Common myeloid progenitor, CD34-positive (primary cell): ENCODE measurements around the gene TMEM8B.
A peak's percentile ranks its signal among the peaks of the same experiment; 100 is the strongest.

Experiments used
- CTCF ChIA-PET: fragments of 350-600 bp; sonication (Branson Sonifier 250); formaldehyde crosslinking; loops from one replicate; lab custom pipeline; 2021; ENCODE audit warnings: antibody characterized with exemption; lab: Charles Lee
- POLR2A ChIA-PET: fragments of 350-600 bp; sonication (Branson Sonifier 250); formaldehyde crosslinking; loops from one replicate; lab custom pipeline; 2021; ENCODE audit warnings: antibody characterized with exemption; lab: Charles Lee
- DNase-seq, 3 donors: peaks; one replicate each; pipeline versions ENCODE4 v3.0.0 to v3.0.0-alpha.2; 2013
- H3K27ac ChIP-seq, 2 experiments: 1 replicate in 1 of 2; 2 replicates in 1 of 2; pipeline ENCODE4 v1.7.0; 2013; ENCODE audit warnings: inconsistent platforms in 2 of 2, low read length in 2 of 2, mild to moderate bottlenecking in 2 of 2, low read depth in 1 of 2, moderate library complexity in 1 of 2; ENCODE audit not compliant: severe bottlenecking in 2 of 2, insufficient read depth in 1 of 2, poor library complexity in 1 of 2
- H3K27me3 ChIP-seq, 5 experiments: replicated peaks in 2 of 5; 1 replicate in 3 of 5; 2 replicates in 2 of 5; pipeline versions ENCODE4 v1.6.1 to v1.7.0; 2013; ENCODE audit warnings: low read length in 4 of 5, mild to moderate bottlenecking in 2 of 5, moderate library complexity in 2 of 5, inconsistent platforms in 1 of 5; ENCODE audit not compliant: insufficient read depth in 5 of 5, control insufficient read depth in 4 of 5
- H3K36me3 ChIP-seq, 4 experiments: 1 replicate in 2 of 4; 2 replicates in 2 of 4; pipeline versions ENCODE4 v1.6.1 to v1.7.0; 2013; ENCODE audit warnings: low read length in 3 of 4, control low read depth in 1 of 4, mild to moderate bottlenecking in 1 of 4; ENCODE audit not compliant: control insufficient read depth in 4 of 4, insufficient read depth in 4 of 4
- H3K4me1 ChIP-seq, 4 experiments: 1 replicate in 3 of 4; 2 replicates in 1 of 4; pipeline versions ENCODE4 v1.6.1 to v1.7.1; 2013; ENCODE audit warnings: low read length in 3 of 4, mild to moderate bottlenecking in 3 of 4, control low read depth in 1 of 4, inconsistent platforms in 1 of 4, moderate library complexity in 1 of 4; ENCODE audit not compliant: control insufficient read depth in 4 of 4, insufficient read depth in 4 of 4; ENCODE audit errors: control extremely low read depth in 1 of 4
- H3K4me3 ChIP-seq, 7 experiments: 1 replicate in 4 of 7; 2 replicates in 3 of 7; pipeline versions ENCODE4 v1.5.1 to v1.7.0; 2013; ENCODE audit warnings: mild to moderate bottlenecking in 7 of 7, low read length in 6 of 7, moderate library complexity in 6 of 7, inconsistent platforms in 2 of 7, low read depth in 2 of 7, control low read depth in 1 of 7; ENCODE audit not compliant: insufficient read depth in 4 of 7, control insufficient read depth in 1 of 7; ENCODE audit errors: extremely low read depth in 1 of 7
- H3K9me3 ChIP-seq, 5 experiments: 1 replicate in 4 of 5; 2 replicates in 1 of 5; pipeline versions ENCODE4 v1.6.1 to v1.7.1; 2013; ENCODE audit warnings: low read length in 4 of 5, mild to moderate bottlenecking in 2 of 5, inconsistent platforms in 1 of 5, low read depth in 1 of 5, moderate library complexity in 1 of 5; ENCODE audit not compliant: control insufficient read depth in 4 of 5, insufficient read depth in 2 of 5; ENCODE audit errors: control extremely low read depth in 1 of 5
- whole genome bisulfite sequencing: methylation state at CpG from one replicate; pipeline ENCODE4 v1.1.5; 2013; ENCODE audit not compliant: insufficient coverage; 5-methylcytosine and 5-hydroxymethylcytosine counted together

The TMEM8B gene

DNA sequence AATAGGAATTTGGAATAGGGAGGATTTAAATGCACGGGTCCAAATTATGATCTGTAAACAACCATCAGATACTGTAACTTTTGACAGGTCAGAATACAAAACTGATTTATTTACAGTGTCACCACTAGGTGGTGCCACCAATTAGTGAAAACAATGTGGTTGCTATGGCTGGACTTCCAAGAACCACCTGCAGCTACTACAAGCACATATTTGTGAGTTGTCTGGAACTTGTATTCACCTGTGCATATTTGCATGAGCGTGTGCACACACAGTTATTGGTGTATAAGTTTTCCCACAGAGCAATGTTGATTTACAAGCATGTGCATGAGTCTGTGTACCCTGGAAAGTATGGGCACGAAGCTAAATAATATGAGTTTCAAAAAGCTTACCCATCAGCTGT, 74.0 kb downstream of the TMEM8B start:
- Histone ChIP-seq H3K27ac (no peak overlapping the region), H3K4me3 (no peak overlapping the region), H3K4me1 (peaks cover 0 to 26% (median 13%) of the 10 kb centered on the region in 4 experiments), H3K36me3 (no peaks in the 10 kb centered on the region), H3K9me3 (no peaks in the 10 kb centered on the region), H3K27me3 (peaks cover 0 to 3% (median 0%) of the 10 kb centered on the region in 5 experiments)
- DNase-seq, result peak; percentile 49 to 69 (median 69)
- WGBS, result 58% methylated on average over 2 of the region's 3 CpGs
- POLR2A ChIA-PET, result no interaction called here
- CTCF ChIA-PET, result interaction anchor here (0.7 to 9.6 kb wide), 22 partner anchors 9 to 221 kb away, joined by 3 to 104 read pairs (median 4); no protein-coding TSS in a partner anchor

DNA sequence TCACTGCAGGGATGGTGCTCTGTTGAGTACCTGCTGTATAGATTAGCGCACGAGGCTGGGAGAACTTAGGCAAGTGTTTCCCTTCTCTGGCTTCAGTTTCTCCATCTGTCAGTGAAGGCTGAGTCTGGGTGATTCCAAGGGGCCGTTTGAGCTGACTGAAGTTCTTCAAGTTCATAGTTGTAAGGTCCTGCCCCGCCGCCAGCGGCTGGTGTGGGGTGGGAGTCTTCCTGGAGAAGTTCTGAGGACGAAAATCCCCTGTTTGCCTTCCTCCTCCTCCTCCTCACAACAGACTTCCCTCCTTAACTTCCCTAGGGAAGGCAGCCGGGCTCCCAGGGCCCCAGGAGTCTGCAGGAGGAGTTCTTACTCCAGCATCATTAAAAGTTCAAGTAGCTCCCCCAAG, 75.3 kb downstream of the TMEM8B start:
- WGBS, result 85% methylated on average over 3 of the region's 8 CpGs
- POLR2A ChIA-PET, result no interaction called here
- CTCF ChIA-PET, result interaction anchor here (1.3 to 9.6 kb wide), 4 partner anchors 13 to 114 kb away, joined by 3 to 104 read pairs (median 13); no protein-coding TSS in a partner anchor

DNA sequence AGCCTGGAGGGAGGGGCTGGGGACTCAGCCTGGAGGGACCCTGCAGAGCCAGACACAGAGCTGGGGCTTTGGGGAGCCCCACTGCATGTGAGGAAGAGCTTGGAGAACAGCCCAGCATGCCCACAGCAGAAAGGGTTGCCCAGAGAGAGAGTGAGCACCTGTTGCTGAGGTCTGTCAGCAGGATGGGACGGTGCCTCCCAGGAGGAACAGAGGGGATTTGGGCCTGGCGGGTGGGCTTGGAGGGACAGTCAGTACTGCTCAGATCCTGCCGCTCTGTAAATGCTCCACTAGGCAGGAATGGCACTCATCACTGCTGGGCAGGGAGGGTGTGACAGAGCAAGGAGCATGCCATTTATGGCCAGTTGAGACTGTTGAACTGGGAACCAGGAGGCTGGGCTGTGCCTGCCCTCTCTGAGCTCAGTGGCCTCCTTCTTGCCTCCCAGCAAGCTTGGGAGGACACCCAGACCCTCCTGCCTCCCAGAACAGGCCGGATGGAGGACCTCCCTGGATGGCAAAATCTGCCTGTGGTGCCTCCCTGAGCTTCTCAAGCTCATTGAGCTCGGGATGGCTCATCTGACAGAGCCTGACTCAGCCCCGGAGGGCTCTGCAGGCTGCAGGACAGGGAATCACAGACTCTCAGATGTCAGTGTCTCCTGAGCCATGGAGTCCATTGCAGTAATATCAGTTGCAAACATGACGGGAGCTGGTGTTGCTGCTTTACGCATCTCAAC, 76.2 kb downstream of the TMEM8B start:
- Histone ChIP-seq H3K9me3 (no peaks in the 10 kb centered on the region), H3K4me1 (peaks cover 2 to 48% (median 35%) of the 10 kb centered on the region in 4 experiments), H3K36me3 (no peaks in the 10 kb centered on the region), H3K27ac (no peak overlapping the region), H3K27me3 (peaks cover 0 to 3% (median 0%) of the 10 kb centered on the region in 5 experiments), H3K4me3 (no peak overlapping the region)
- DNase-seq, result no peak
- POLR2A ChIA-PET, result no interaction called here
- CTCF ChIA-PET, result interaction anchor here (0.7 to 9.6 kb wide), 7 partner anchors 14 to 147 kb away, joined by 3 to 104 read pairs (median 4); partner anchors contain the start of gene FAM221B
- WGBS, result 87% methylated on average over 7 of the region's 8 CpGs

More for the DNA sequence above, 75.3 kb downstream of the TMEM8B start:
- no peaks in the 10 kb centered on the region for H3K36me3 ChIP-seq
- no peak overlapping the region for H3K27ac ChIP-seq
- peaks cover 2 to 39% (median 26%) of the 10 kb centered on the region in 4 experiments for H3K4me1 ChIP-seq
- no peak overlapping the region for H3K4me3 ChIP-seq
- no peaks in the 10 kb centered on the region for H3K9me3 ChIP-seq
- no peak for DNase-seq
- peaks cover 0 to 3% (median 0%) of the 10 kb centered on the region in 5 experiments for H3K27me3 ChIP-seq

DNA sequence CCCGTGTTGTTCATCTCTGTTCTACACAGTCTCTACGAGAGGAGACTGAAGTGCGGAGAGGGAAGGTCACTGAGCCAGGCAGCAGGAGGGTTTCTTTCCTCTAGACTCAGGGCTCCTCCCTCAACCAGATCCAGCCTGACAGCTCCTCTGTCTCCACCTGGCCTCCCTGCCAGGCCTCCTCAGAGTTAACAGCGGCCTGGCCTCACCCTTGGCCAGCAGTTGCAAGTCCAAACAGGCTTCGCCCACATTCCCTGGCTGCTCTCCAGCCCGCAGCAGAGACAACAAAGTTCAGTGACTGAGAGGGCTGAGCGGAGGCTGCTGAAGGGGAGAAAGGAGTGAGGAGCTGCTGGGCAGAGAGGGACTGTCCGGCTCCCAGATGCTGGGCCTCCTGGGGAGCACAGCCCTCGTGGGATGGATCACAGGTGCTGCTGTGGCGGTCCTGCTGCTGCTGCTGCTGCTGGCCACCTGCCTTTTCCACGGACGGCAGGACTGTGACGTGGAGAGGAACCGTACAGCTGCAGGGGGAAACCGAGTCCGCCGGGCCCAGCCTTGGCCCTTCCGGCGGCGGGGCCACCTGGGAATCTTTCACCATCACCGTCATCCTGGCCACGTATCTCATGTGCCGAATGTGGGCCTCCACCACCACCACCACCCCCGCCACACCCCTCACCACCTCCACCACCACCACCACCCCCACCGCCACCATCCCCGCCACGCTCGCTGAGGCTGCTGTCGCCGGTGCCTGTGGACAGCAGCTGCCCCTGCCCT, 77.1 kb downstream of the TMEM8B start, which contains the start of gene HRCT1:
Gene HRCT1, plus strand, starts transcription at position 291 of the 768 bp plus-strand sequence. Its CDS starts 86 bp downstream, at position 377.
- H3K27me3 ChIP-seq, result peaks cover 0 to 3% (median 0%) of the 10 kb centered on the region in 5 experiments
- CTCF ChIA-PET, result interaction anchor here (0.7 to 9.6 kb wide), 8 partner anchors 14 to 148 kb away, joined by 3 to 104 read pairs (median 3); partner anchors contain the start of gene FAM221B
- H3K4me1 ChIP-seq, result peaks cover 2 to 56% (median 44%) of the 10 kb centered on the region in 4 experiments
- no peak for DNase-seq
- H3K9me3 ChIP-seq, result no peaks in the 10 kb centered on the region
- POLR2A ChIA-PET, result no interaction called here
- 86% methylated on average over 17 of the region's 30 CpGs for WGBS
- no peaks in the 10 kb centered on the region for H3K36me3 ChIP-seq
- H3K27ac ChIP-seq, result no peak within 1 kb of the TSS
- H3K4me3 ChIP-seq, result no peak within 1 kb of the TSS

DNA sequence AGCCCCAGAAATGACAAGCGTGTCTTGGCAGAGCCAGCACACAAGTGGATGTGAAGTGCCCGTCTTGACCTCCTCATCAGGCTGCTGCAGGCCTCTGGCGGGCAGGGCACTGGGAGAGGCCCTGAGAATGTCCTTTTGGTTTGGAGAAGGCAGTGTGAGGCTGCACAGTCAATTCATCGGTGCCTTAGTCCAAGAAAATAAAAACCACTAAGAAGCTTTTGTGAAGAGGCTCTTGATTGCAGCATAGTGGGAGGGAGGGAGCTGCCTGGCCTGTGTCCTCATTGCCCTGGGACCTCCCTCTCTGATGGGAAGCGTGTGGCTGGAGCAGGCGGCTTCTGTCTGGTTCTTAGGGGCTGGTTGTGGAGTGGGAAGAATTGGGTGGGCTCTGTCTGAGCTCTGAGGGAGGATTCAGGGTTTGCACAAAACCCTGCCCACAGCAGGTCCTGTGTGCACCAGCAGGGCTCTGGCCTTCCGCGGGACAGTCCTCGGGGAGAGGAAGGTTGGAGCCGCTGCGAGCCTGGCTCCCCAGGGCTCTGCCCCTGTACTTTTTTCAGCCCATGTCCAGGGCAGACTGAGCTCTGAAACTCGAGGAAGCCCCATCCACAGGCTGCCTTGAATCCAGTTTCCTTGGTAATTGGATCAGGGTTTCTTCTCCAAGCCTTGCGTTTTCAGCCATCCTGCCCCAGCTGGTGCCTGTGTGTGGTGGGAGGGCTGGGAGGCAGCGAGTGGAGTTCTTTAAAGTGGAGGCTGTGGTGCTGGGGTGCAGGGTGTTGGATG, 78.1 kb downstream of the TMEM8B start:
- 84% methylated on average over 11 of the region's 14 CpGs for WGBS
- Histone ChIP-seq H3K4me1 (peaks cover 2 to 66% (median 52%) of the 10 kb centered on the region in 4 experiments), H3K4me3 (no peak overlapping the region), H3K27ac (no peak overlapping the region), H3K27me3 (peaks cover 0 to 3% (median 0%) of the 10 kb centered on the region in 5 experiments), H3K9me3 (no peaks in the 10 kb centered on the region), H3K36me3 (no peaks in the 10 kb centered on the region)
- POLR2A ChIA-PET, result no interaction called here
- CTCF ChIA-PET, result interaction anchor here (0.7 to 9.6 kb wide), 5 partner anchors 11 to 62 kb away, joined by 3 to 104 read pairs (median 3); no protein-coding TSS in a partner anchor
- DNase-seq, result no peak

DNA sequence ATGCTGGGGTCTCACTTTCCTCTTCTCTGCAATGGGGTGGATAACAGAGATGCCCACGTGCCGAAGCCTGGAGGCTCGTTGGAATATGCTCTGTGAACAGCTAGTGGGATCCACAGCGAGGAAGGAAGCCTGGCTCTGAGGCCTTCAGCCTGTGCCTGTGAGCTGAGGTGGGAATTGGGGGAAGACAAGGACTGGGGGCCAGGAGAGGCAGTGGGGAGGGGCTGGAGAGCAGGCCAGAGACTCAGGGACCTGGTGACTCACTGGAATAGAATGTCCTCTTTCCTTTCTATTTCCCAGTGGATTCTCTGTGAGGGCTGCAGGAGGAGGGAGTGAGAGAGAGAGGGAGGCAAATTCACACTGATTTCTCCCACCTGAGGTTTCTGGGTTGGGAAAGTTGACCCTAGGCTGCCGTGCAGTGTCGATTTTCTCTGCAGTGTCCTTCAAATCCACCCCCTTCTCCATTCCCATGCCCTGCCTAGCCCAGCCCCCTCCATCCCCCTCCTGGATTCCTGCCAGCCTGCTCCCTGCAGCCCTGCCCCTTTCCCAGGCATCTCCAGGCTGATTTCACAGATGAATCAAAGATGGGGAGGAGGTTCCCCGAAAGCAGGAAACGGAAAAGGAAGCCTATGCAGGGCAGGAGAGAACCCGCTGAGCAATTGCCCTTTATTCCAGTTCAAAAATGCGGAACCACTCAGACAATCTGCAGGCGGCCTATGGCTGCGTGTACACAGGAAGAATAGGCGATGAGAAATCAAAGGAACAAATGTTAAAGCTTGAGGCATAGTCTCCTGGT, 78.9 kb downstream of the TMEM8B start:
- Histone ChIP-seq H3K9me3 (no peaks in the 10 kb centered on the region), H3K27me3 (peaks cover 0 to 3% (median 0%) of the 10 kb centered on the region in 5 experiments), H3K36me3 (no peaks in the 10 kb centered on the region), H3K4me1 (peaks cover 2 to 66% (median 52%) of the 10 kb centered on the region in 4 experiments), H3K27ac (no peak overlapping the region), H3K4me3 (peak overlapping the region in 1 of 7 experiments; percentile 20)
- DNase-seq, result peak; percentile 69 to 85 (median 82)
- CTCF ChIA-PET, result interaction anchor here (0.8 to 9.6 kb wide), 3 partner anchors 12 to 35 kb away, joined by 3 to 104 read pairs (median 3); no protein-coding TSS in a partner anchor
- 22% methylated on average over 10 of the region's 13 CpGs for WGBS
- POLR2A ChIA-PET, result no interaction called here
